Stimulated activated CD8-positive, alpha-beta memory T cell treated with anti-CD3 and anti-CD28 coated beads, Interleukin-15, amount 100 ng/mL, for 4 hours (primary cell): Measurements from ENCODE around the gene NECTIN4.
"Not testable (repeated sequence)": the region's sequence is repeated elsewhere in the genome, so short reads cannot be mapped to it uniquely, and the experiment has no call there.

Experiments used
- DNase-seq, 2 donors: peaks; one replicate each; pipeline ENCODE4 v3.0.0-alpha.2; 2020; ENCODE audit warnings: low read depth in 2 of 2

NECTIN4 gene

DNA sequence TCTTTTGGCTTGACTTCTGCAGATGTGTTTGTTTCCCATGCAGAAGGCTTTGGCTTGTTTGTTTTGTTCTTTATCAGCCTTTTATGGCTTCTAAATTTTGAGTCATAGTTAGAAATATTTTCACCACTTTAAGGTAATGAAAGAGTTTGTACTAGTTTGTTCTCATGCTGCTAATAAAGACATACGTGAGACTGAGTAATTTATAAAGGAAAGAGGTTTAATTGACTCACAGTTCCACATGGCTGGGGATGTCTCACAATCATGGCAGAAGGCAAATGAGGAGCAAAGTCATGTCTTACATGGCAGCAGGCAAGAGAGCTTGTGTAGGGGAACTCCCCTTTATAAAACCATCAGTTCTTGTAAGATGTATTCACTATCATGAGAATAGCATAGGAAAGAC is 62.4 kb downstream of the NECTIN4 start:
- not testable (repeated sequence) for DNase-seq

DNA sequence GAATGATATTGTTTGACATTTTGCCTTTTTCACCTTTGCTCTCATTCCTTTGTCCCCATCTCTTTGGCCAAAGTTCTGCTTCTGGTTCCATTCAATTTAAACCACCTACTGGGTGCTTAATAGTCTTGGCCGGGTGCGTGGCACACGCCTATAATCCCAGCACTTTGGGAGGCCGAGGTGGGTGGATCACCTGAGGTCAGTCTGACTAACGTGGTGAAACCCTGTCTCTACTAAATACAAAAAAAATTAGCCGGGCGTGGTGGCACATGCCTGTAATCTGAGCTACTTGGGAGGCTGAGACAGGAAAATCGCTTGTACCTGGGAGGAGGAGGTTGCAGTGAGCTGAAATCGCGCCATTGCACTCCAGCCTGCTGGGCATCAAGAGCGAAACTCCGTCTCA is 66.9 kb downstream of the NECTIN4 start:
- not testable (repeated sequence) for DNase-seq

DNA sequence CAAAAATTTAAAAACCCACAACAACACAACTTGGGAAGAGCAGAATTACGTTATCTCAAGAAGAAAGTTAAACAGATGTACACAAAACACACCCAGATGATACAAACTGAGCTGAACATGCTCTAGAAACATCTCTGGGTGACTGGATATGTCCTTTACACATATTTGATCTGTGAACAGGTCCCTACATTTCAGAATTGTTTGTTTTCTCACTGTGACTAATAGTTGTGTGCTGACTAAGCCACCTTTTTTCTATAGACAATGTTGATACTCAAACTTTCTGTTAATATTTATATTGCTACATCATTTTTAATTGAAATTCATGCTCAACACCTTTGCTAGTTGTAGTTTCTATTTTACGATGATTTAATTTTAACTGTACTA is 67.4 kb downstream of the NECTIN4 start:
- DNase-seq, result no peak

DNA sequence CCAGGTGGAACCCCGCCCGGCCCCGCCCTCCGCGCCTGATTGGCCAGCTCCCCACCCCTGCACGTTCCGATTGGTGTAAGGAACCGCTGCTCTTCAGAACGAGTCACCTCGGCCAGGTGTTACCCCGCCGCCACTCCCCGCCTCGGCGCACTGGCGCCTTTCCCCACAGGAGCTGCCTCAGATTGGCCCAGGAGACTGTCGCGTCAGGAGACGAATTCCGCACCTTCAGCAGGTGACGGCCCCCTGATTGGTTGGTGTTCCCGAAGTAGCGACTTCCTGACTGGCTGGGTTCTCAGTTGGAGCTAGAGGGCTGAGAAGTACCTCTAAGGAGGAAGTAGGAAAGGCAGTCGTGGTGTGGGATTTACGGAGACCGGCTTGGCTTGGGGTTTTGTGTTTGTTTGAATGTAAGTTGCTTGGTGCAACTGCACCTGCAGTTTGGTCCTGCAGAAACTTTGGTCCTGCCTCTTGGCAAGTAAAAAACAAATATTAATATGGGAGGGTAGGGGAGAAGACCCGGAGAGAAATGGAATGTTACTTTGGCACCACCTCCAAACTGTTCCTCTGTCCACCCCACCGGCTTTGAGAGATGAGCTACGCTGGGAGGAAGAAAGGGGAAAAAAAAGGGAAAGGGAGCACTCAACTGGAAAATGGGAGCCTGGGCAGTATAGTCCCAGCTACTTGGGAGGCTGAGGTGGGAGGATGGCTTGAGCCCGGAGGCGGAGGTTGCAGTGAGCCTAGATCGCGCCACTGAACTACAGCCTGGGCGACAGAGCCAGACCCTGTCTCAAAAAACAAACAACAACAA is 68.0 kb downstream of the NECTIN4 start:
- DNase-seq, result peak; percentile 75 to 79
